HG03097 (cell line): ENCODE measurements around the gene LARGE1.
"Not testable (repeated sequence)": the region's sequence is repeated elsewhere in the genome, so short reads cannot be mapped to it uniquely, and the experiment has no call there.

Experiments used
- ATAC-seq: cut with Tn5 transposase; IDR thresholded peaks from one replicate; pipeline ENCODE4 v1.9.1; 2021; ENCODE audit not compliant: unreplicated experiment, low FRiP score

LARGE1 gene

GRCh38 chr22:33860386-33860785, 59.9 kb downstream of the LARGE1 start:
- ATAC-seq = no peak

DNA sequence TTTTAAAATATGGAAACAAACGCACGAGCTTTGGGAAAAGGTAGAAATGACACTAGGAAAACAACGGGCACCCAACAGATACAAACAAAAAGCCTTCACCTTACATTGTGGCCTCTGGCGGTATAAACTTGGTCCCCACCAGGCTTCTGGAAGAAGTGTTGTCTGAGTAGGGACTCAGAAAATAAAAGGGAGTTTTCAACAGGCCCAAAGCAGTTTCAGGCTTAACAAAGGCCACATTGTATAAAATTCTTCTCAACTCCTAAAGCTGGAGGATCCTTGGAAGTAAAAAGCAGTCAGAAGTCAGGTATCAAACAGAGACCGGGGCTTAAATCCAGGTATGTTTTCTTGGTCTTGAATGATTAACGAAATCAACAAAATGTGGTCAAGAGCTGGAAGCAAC, 61.0 kb downstream of the LARGE1 start:
- ATAC-seq = no peak

DNA sequence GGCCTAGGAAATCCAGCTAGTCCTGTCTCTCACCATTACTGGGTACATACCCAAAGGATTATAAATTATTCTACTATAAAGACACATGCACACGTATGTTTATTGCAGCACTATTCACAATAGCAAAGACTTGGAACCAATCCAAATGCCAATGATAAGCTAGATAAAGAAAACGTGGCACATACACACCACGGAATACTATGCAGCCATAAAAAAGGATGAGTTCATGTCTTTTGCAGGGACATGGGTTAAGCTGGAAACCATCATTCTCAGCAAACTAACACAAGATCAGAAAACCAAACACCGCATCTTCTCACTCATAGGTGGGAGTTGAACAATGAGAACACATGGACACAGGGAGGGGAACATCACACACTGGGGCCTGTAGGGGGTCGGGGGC, 61.6 kb downstream of the LARGE1 start:
- not testable (repeated sequence) for ATAC-seq

DNA sequence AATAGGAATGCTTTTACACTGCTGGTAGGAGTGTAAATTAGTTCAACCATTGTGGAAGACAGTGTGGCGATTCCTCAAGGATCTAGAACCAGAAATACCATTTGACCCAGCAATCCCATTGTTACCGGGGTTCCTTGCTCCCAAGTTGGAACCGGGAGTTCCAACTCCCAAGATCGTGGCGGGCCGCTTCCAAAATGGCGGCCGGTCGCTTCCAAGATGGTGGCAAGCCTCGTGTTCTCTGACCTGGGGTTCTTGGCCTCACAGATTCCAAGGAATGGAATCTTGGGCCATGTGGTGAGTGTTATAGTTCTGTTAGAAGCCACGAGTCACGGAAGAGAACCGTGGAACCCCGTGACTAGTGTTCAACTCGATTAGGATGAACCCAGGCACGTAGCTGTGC, 62.5 kb downstream of the LARGE1 start:
- not testable (repeated sequence) for ATAC-seq

- no peak for ATAC-seq
These were observed 65.6 kb downstream of the LARGE1 start for GRCh38 chr22:33854724-33855123.

- peak; percentile 71 for ATAC-seq
These were observed 66.8 kb downstream of the LARGE1 start for GRCh38 chr22:33853200-33854097.

GRCh38 chr22:33851821-33852384, 68.4 kb downstream of the LARGE1 start:
- ATAC-seq = no peak

GRCh38 chr22:33851240-33851639, 69.0 kb downstream of the LARGE1 start:
- no peak for ATAC-seq

DNA sequence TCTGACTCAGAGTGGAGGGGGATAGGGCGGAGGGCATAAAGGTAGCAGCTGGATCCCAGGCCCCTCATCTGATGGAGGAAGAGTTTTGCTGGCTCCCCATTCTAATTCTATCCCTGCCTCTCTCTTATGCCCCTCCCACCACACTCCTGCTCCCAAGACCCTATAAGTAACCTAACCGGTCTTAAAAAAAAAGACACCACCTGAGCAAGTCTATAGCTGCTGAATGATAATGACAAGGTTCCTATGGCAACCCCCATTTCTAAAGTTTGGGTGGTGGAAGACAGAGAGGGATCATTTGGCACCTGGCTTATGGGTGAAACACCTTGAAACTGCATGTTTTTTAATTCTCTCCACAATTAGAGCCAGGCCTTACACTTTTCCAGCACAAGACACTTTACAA, 69.6 kb downstream of the LARGE1 start:
- ATAC-seq = no peak

GRCh38 chr22:33850193-33850592, 70.1 kb downstream of the LARGE1 start:
- ATAC-seq = no peak

GRCh38 chr22:33848251-33848650, 72.0 kb downstream of the LARGE1 start:
- ATAC-seq = no peak

GRCh38 chr22:33844273-33844672, 76.0 kb downstream of the LARGE1 start:
- no peak for ATAC-seq

DNA sequence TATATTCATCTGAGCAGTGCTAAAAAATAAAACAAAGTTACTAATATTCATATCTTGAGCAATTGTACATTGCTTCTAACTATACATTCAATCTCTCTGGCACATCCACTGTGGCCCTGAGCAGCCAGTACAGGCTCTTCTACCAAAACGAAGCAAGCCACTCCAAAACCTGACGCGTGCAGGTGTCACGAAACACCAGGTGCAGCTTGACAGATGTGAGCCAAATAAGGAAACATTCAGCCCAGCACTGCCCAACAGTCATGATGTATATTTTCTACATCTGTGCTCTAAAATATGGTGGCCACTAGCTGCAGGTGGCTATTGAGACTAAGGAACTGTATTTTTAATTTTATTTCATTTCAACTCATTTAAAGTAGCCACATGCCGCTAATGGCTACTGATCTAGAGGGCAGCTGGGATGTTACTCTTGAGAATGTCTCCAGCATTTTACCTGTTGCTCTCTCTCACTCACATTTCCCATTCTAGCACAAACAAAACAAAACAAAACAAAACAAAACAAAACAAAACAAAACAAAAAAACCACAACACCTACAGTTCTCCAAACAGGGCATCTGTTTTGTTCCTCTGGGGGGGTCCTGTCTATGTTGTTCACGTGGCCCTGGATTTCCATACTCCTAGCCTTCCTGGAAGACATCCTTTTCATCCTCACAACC, 77.7 kb downstream of the LARGE1 start:
- ATAC-seq = no peak

- no peak for ATAC-seq
These were observed 78.3 kb downstream of the LARGE1 start for GRCh38 chr22:33842006-33842354.

DNA sequence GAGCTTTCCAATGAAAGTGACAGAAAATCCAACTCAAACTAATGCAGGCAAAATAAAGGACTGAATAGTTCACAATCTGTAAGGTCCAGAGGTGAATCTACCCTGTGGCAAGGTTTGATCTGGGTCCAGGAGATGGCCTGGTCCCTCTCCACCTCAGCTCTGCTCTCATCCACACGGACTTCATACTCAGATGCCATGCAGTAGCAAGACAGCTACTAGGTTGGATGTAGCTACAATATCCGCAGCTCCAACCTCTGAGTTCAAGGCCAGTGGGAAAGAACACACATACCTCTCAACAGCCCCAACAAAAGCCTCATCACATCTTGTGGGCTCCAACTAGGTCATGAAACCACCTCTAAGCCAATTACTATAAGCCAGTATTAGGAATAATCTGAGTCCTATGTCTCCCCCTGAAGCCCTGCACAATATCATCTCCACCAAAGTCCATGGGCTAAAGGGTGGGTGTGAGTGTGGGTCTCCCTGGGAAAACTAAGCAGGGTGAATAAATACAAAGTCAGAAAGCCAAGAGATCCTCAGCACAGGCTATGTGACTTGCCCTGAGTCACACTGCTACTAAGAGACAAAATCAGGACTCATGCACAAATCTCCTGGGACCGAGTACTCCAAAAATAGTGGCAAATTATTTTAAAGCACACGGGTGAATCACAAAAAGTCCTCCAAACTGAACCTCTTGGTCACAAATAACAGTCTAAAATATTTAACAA, 78.8 kb downstream of the LARGE1 start:
- ATAC-seq = no peak

DNA sequence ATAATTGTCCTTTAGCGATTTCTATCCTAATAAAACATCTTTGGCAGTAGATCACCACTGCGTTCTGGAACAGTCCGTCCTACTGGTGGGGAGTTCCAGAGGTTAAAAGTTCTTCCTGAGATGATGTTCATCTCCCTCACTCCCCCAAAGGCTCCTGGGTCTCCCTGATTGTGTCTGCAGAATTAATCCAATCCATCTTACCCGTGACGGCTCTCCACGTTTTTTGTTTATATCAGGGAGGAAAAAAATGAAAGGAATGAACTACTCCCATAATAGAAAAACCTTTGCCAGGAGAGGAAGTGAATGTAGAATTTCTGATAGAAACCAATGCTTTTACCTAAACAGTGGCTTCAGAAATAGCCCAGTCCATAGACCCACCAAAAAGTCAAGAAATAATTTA, 81.6 kb downstream of the LARGE1 start:
- ATAC-seq = no peak

DNA sequence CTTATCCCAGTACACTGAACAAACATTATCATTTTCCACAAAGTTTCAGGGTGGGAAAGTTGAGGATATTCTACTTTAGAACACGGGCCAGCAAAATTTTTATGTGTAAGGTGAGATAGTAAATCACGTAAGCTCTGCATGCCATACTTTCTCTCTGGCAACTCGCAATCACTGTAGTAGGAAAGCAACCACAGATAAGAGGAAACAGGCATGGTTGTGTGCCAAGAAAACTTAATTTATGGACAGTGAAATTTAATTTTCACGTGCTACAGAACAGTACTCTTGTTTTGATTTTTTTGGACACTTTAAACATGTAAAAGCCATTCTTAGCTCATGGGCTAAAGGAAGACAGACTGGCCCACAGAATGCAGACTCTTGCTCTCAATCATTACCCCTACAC, 82.5 kb downstream of the LARGE1 start:
- no peak for ATAC-seq

DNA sequence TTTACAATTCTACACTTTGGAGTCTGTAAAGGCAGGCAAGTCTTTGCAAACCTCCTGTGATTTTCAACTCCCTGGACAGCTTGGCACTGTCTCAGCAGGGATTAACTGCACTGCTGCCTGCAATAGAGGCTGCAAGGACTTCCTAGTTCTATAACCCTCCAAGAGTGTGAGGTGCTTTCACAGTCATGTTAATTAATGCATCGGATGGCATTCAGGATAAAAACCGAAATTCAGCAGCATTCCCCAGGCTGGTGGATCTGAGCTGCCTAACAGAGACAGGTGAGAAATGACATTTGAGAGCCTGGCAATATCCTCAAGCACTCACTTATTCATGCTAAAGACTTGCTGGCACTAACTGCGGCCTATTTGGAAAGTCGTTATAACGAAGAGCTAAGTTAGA, 85.0 kb downstream of the LARGE1 start:
- no peak for ATAC-seq

DNA sequence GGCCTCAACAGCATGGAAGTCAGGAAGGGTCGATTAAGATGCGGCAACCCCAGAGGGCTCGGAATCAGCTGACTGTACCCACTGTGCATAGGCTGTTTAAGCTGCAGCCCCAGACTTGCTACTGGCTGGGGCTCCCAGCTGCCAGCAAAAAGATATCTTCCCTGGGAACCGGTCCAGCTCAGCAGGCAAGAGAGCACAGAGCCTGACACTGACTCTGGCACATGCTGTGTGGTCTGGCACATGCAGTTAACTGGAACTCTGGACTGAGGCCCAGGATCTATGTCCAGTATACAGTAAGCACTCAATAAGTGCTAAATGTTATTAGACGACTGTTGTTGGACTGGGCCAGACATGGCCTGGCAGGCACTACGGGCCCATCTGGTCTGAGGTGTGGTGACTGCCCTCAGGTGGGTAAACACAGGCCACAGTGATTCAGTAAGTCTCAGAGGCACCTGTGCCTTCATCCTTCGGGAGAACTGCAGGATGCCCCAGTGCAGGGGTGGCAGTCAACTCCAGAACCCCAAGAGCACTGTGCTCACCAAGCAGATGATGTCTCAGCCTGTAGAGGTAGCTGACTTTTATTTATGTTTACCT, 87.6 kb downstream of the LARGE1 start:
- ATAC-seq = no peak

DNA sequence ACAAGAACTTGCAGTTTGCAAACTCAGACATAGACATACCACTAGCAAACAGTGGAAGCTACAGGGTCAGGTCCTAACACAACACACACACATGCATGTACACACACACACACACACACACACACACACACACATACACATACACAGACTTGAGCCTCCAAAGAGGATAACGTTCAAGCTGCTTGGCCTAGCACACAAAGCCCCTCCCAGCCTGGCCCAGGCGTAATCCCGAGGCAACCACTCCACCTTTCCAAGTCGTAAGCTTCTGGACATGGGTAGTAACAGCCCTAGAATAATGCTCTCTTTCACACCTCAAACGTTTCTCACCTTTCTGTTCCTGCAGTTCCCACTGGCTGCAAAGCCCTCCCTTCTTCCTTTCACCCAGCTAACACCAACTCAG, 88.6 kb downstream of the LARGE1 start:
- ATAC-seq = no peak

GRCh38 chr22:33831207-33831606, 89.1 kb downstream of the LARGE1 start:
- no peak for ATAC-seq
